GM19328 (cell line): ENCODE data around the gene SASH3.

Source experiments
- ATAC-seq: cut with Tn5 transposase; IDR thresholded peaks from one replicate; pipeline ENCODE4 v1.9.1; 2021; ENCODE audit warnings: mild to moderate bottlenecking, moderate library complexity; ENCODE audit not compliant: unreplicated experiment

The SASH3 gene

DNA sequence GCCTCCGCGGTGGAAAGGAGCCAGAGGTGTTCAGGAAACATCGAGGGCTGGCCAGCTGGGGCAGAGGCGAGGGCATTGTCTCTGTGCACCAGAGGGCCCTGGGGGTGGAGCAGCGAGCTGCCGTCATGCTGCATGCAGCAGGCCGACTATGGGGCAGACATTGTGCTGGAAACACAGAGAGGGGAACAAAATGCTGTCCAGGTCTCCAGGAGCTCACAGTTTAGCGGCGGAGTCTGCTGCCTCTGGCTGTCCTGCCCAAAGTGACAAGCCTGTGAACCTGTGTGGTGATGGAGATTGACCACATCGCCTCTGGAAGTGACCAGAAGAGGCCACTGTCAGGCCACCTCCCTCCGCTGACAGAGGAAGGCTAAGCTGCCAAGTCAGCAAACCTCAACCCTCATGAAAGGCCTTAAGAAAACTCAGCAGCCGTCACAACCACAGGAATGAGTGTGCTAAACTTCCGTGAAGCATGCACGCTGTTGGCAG is 20.1 kb upstream of the SASH3 start:
- no peak for ATAC-seq

DNA sequence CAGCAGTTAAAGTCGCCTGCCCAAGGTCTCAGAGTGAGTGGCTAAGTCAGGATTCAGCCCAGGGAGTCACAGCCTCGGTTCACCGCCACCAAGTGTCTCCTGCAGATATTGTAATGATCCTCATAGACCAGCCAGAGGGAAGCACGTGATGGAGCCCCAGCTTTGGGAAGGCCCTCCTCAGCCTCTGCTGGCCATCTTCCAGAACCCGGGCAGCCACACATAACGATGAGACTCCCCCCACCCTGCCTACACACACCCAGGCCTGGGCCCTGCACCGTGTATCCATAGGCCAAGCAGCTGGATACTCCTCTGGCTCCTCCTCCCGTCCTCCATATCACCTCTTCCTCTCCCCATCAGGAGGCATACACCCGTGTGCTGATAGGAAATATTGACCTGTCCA is 19.6 kb upstream of the SASH3 start:
- no peak for ATAC-seq

DNA sequence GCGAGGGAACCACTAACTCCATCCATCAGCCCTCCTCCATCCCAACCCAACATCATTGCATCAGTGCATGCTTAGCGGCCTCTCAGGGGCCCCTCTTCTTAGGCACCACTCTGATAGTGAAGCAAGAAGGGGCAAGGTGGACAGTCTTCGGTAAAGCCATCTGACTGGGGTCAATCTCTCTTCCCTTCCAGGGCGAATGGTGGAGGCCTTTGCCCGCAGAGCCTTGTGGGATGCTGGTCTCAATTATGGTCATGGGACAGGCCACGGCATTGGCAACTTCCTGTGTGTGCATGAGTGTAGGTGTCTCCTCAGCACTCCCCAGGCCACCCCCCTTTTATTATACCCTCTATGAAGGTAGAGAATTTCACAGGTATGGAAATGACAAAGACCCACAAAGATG is 18.8 kb upstream of the SASH3 start:
- ATAC-seq, result no peak

DNA sequence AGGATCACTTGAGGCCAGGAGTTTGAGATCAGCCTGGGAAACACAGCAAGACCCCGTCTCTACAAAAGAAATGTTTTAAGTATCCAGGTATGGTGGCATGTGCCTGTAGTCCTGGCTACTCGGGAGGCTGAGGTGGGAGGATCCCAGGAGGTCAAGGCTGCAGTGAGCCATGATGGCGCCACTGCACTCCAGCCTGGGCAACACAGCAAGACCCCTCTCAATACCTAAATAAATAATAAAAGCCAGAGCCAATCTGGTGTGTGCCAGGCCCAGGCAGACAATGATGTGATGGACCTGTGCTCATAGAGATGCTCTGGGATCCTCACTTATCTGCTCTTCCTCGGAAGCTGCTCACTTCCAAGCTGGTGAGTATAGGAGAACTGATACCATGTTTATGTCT is 18.2 kb upstream of the SASH3 start:
- ATAC-seq, result no peak

DNA sequence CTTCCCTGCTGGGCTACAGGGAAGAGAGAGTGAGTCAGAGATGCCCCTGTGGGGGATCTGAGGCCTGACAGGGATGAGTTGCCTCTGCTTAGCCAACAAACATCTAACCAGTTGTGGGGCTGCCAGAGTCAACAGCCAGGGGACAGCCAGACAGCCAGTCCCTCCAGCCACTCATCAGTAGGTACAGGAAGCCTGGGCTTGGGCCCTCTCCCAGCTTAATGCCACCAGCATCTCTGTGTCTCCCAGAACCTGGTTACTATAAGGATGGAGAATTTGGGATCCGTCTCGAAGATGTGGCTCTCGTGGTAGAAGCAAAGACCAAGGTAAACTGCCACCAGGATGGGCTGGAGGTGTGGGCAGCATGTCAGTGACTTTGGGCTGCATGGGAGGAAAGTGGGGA is 17.3 kb upstream of the SASH3 start:
- no peak for ATAC-seq

DNA sequence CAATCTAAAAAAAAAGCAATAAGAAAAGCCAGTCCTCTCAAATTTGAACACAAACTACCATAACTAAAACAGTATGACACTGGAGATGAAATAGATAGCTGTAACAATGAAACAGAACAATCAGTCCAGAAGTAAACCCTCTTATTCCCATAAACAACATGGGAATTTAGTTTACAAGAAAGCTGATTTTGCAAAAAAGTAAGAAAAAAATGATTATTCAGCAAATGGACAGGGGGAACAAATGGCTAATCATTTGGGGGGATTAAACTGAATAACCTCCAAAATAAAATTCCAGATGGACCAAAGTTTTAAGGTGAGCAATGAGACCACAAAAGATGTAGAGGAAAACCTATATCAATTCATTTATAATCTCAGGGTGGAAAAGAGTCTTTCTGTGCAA is 16.1 kb upstream of the SASH3 start:
- ATAC-seq, result no peak

DNA sequence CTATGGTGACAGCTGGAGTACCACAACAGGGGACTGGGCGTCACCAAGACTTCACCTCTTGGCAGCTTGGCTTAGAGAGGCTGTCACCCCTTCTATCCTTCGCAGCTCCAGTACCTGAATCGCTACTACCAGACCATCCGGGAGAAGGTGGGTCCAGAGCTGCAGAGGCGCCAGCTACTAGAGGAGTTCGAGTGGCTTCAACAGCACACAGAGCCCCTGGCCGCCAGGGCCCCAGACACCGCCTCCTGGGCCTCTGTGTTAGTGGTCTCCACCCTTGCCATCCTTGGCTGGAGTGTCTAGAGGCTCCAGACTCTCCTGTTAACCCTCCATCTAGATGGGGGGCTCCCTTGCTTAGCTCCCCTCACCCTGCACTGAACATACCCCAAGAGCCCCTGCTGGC is 11.6 kb upstream of the SASH3 start:
- no peak for ATAC-seq

DNA sequence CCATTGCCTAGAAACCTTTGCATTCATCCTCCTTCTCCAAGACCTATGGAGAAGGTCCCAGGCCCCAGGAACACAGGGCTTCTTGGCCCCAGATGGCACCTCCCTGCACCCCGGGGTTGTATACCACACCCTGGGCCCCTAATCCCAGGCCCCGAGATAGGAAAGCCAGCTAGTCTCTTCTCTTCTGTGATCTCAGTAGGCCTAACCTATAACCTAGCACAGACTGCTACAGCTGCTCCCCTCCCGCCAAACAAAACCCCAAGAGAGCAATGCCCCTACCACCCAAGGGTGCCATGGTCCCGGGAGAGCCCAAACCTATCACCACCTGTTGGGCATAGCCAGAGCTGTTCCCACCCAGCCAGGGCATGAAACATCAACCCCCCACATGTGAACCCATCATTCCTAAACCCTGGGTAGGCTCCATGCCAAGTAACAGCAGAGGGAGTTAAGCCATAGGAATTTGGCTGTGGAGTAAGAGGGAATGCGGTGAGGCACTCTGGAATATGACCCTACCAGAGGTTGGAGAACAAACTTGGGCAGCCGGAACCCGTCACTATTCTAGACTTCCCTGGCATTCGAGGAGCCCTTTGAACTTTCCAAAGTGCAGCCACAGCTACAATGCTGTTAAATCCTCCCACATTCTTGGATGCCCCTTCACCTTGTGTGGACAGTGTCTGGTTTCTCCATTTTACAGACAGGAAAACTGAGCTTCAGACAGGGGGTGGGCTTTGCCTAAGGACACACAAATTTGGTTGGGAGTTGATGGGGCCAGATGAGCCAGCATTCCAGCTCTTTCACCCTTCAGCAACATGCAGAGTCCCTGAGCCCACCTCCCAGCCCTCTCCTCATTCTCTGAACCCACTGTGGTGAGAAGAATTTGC is 10.9 kb upstream of the SASH3 start:
- ATAC-seq, result no peak

DNA sequence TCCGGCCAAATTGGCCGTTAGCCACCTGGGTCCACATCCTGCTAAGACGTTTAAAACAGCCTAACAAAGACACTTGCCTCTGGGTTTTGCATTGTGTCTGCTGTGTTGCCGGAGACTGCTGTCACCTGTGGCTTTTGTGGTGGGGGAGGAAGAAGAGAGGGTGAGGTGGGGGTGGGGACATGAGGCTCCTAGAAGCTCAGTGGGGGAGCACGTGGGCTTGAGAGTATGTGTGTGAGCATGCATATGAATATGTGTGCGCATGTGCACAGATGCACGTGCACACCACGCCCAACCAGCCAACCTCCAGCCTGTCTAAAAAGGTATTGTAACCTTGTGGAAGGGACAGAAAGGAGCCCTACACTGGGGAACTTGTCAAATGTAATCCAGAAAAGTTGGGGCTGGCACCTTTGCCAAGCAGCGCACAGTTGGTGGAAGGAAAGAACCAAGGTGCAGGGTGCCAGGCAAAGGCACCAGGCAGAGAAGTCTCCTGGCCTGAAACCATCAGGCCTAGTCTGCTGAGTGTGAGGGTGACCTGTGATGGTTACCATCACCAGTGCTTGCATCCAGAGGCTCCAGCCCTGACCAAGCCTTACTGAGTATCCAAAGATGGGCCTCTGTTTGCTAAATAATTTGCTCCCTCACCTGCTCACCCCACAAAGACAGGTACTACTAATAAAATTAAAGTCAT is 10.1 kb upstream of the SASH3 start:
- ATAC-seq, result peak; percentile 46

DNA sequence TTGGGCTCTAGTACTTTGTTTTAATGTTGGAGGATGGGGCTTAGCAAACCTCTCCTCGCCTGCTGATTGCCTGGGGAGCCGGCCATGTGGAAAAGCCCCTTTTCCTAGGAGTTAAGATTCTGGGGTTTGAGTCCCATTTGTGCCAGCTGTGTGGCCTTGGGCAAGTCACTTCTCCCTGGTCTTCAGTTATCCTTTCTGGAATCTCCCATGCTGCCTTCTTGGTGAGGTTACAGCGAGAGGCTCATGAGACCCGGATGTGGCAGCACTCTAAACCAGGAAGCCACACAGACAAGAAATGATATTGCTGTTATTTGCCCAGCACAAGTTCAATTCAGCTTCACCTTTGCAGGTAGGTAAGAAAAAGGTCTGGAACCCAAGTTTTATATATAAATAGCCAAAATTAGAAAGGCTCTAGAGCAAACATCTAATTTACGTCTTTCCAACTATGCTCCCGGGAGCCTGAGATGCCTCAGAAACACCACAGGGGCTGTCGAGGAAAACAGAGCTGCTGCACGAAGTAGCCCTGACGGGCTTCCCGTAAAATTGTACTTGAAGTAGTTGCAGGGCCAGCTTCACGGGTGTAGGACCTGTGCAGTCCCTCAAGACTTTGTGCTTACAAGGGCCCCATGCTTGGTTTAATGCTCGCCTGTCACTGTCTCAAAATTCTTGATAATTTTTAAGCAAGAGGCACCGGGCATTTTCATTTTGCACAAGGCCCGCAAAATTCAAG is 8.3 kb upstream of the SASH3 start:
- no peak for ATAC-seq

DNA sequence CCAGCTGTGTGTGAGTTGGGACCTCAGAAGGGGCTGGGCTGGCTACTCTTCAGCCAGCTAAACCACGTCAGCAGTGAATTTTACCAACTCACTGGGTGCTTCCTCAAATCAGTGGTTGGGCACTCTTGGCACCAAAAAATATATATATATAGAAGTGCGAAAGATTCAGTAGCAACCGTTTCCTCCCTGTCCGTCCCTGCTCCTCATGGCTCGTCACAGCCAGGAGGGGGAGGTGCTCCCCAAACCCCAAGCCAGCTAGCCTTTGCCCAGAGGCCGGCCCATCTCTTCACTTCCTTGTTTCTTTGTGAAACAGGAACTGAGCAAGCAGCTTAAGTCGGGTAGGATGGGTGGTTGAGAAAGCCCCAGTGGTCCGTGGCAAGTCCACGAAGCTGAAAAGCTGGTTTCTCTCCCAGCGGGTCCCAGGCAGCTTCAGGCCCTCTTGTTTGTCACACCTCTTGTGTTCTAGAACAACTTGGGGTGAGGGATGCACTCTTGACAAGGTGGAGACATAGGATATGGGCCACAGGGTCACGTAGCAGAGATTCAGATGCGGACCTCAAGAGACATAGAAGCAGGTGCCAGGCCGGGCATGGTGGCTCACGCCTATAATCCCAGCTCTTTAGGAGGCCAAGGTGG is 6.8 kb upstream of the SASH3 start:
- peak; percentile 61 for ATAC-seq

DNA sequence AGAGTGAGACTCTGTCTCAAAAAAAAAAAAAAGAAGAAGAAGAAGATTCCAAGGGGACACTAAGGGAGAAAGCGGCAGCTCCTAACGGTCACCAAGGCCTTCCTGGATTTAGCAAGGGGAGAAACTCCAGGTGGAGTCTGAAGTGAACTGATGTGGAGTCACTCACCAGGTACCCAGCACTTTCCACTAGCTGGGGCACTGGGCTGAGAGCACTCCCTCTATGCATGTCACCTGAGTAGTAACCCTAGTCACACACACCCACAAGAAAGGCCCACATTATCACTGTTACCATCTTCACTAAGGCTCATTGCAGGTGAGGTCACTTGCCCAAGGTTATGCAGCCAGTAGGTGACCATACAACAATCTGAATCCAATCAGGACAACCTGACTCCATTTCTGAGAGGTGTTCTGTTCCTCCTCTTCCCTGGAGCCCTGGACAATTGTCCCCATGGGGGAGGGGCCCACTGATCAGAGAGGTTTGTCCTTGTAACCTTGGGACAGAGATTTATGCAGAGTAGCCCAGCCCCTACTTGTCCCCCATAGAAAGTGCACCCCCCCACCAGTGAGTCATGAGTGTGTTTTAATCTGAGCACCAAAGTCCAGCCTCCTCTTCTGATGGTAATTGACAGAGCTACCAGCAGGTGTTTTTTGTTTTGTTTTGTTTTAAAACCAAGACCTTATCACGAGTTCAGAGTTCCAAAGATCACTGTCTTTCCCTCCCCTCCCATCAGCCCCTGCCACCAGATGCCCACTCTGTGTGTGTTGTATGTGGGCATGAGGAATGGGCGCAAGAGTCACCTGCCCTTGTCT is 5.9 kb upstream of the SASH3 start:
- no peak for ATAC-seq

DNA sequence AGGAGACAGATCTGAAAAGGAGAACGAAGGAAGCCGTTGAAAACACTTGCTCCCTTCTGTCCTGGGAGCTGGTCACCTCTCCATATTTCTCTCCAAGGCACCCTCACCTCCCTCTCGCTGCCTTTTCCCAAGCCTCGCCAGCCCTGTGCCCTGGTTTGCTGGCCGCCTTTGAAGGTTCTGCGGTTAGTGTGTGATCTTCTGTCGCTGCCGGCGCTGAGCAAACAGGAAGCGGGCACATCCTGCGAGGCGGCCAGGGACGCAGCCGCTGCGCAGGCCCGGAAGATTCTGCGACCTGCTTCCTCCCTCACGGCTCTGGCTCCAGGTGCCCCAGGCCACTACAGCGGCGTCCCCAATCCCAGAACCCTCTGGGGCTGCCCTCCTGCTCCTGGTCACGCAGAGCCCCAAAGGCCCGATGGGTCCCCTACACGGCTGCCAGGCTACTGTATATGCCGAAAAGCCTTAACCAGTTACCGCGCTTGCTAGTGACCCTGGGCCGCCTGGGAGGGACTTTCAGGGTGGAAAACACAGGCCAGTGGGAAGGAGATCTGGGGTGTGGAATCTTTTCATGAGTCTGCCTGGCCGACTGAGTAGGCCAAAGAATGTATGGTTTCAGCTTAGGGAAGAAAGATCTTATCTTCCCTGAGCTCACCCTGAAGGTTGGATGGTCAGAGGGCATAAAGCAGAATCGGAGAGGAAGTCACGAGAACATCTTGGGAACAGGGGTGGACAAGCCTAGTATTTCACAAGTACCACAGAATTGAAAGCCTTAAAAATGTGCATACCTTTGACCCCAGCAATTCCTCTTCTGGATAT is 2.3 kb upstream of the SASH3 start:
- no peak for ATAC-seq

DNA sequence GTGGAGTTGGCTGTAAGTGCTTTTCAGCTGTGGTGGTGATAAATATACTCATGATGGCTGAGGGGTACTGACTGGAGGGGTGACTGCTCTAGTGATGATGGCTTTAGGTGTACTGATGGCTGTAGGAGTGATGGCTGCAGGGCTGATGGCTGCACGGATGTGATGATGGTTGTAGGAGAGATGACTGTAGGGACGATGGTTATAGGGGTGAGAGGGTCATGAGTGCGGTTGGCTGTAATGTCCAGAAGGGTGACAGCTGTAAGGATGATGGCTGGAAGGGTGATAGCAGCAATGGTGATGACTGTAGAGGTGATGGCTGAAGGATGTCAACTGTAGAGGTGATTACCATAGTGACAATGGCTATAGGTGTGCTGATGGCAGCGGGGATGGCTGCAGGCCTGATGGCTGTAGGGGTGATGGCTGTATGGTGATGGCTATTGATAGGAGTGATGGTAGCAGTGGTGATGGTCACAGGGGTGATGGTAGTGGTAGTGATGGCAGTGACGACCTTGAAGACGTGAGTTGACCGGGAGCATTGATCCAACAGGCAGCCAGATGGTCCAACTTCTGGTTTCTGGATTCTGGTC is 570 bp upstream of the SASH3 start:
- no peak for ATAC-seq

DNA sequence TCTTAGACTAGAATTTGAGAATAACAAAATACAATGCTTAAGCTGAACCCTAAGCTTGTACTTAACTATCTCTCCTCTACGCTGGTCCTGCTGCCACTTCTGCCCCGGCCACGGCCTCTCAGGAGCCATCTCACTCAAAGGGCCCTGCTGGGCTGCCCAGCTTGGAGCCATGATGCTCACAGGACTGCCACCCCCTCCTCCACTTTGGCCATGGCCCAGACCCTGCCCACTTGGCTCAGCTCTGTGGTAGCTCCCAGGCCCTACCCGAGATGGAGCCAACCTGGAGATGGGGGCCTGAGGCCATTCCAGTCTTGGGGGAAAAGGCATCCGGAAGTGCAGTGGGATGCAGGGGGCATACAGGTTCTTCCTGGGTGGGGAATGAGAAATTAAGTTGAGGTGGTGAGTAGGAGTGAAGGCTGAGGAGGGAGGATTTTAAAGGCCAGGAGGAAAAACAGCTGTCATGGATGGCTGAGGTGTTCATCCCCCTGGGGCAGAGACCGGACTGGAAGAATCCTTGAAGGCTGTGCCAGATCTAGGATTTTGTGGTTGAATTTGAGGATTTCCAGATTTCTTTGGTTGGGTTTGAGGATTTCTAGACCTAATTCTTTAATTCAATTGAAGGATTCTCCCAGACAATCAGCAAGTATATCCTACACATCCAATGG is 824 bp downstream of the SASH3 start:
- ATAC-seq, result no peak

DNA sequence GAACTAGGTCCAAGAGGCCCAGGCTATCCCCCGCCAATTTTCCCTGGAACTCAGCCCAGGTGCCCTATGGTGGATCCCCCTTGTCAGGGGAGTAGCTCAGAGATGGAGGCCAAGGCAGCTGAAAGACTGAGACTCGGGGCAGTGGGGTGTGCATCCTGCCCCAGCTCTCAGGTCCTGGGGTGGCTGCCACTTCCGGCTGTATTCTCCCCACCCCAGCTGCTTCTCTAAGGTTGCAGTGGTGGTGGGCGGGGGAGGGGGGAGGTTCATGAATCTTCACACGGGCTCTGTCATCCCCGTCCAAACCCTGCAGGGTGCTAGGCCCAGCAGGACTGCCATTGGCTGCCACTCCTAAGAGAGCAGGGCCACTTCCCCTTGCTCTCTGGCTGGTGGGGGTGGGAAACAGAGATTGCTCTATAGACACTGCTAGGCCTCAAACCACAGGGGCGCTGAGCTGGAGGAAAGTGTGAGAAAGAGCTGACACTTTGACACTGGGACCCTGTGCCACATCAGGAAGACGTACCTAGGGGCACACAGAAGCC is 1.5 kb downstream of the SASH3 start:
- peak; percentile 75 for ATAC-seq

DNA sequence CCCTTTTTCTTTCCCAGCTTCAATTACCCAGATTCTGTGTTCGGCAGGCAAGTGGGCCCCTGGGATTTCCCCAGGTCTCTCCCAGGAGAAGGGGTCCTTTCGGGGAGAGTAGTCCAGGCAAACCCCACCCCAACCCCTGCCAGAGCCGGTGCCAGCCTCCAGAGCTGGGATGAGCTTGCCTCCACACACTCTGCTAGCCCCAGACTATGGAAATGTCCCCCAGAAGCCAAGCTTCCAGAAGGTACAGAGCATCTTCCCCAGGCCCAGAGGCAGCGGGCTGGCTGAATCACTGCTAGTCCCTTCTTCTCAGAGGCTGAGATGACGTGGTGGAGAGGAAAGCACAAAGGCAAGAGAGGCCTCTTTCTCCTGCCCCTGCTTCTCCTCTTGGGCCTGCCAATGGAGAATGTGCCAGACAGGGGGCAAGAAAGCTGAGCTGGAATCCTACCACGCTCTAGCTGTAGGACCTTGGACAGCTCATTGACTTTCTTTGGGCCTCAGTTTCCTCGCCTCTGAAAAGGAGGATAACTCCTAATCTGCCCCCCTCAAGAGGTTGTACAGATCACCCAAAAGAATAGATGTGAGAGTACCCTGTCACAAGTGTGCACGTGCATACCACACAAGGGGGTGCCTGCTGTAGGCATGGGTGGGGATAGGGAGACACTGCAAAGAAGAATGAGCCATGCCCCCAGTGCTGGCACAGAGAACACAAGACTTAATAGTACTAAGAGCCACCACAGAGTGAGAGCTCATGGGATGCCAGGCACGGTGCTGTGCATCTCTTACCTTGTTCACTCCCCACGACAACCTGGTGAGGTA is 2.1 kb downstream of the SASH3 start:
- no peak for ATAC-seq
